ENCODE results near the gene RGS1.

- TF ChIP-seq CTCF (IDR thresholded peaks at IDR 0.05) (no peak), POLR2A (IDR thresholded peaks at IDR 0.05) (no peak), POLR2AphosphoS5 (IDR thresholded peaks at IDR 0.05) (no peak), EP300 (IDR thresholded peaks at IDR 0.05) (no peak)
Observed at GRCh38 chr1:192628396-192629057, 53.0 kb downstream of the RGS1 start.
